ENCODE results near the gene NT5M. TPM values are rescaled to one million over a fixed set of nuclear protein-coding genes. Genes with fewer than 3 reads are reported as not detected.
"Not testable (repeated sequence)": the region's sequence is repeated elsewhere in the genome, so short reads cannot be mapped to it uniquely, and the experiment has no call there.

Gene NT5M
- total RNA-seq, 2 donors from 2014 or later: 6.5 to 11.8 TPM

GRCh38 chr17:17264430-17264829, 38.7 kb upstream of the NT5M start:
- no peak for DNase-seq
- Mint-ChIP-seq H3K9me3 (no peaks in the 10 kb centered on the region), H3K4me3 (no peak overlapping the region), H3K36me3 (ENCODE audit: low read depth) (peaks cover 69% of the 10 kb centered on the region), H3K27ac (no peak overlapping the region), H3K27me3 (ENCODE audit: insufficient read depth) (no peaks in the 10 kb centered on the region), H3K4me1 (no peaks in the 10 kb centered on the region)
- H3K4me1 ChIP-seq (ENCODE audit: control insufficient read depth, insufficient read depth, low read length): no peaks in the 10 kb centered on the region
- H3K27me3 ChIP-seq (ENCODE audit: control insufficient read depth, insufficient read depth, low read length, poor library complexity, severe bottlenecking): no peaks in the 10 kb centered on the region
- WGBS, 2 experiments (ENCODE audit: insufficient coverage in 1 of 2, insufficient read length in 1 of 2): 94 to 100% methylated on average over 1 to 2 of the region's 2 CpGs
- no peak overlapping the region for H3K9ac ChIP-seq (ENCODE audit: extremely low read depth, low read length, poor library complexity, severe bottlenecking)
- H3K36me3 ChIP-seq (ENCODE audit: control insufficient read depth, insufficient read depth, low read length): peaks cover 79% of the 10 kb centered on the region
- H3K27ac ChIP-seq (ENCODE audit: low read depth, low read length): no peak overlapping the region
- H3K4me3 ChIP-seq (ENCODE audit: low read length): no peak overlapping the region
- TF ChIP-seq CTCF (conservative IDR thresholded peaks at IDR 0.05): no peak
- peaks cover 9% of the 10 kb centered on the region for H3K9me3 ChIP-seq (ENCODE audit: control insufficient read depth, low read length)

GRCh38 chr17:17269926-17270773, 33.0 kb upstream of the NT5M start:
- H3K9me3 ChIP-seq (ENCODE audit: control insufficient read depth, low read length): peaks cover 9% of the 10 kb centered on the region
- peaks cover 85% of the 10 kb centered on the region for H3K36me3 ChIP-seq (ENCODE audit: control insufficient read depth, insufficient read depth, low read length)
- TF ChIP-seq CTCF (conservative IDR thresholded peaks at IDR 0.05): peak; percentile 83
- peaks cover 60% of the 10 kb centered on the region for H3K36me3 Mint-ChIP-seq (ENCODE audit: low read depth)
- H3K27me3 Mint-ChIP-seq (ENCODE audit: insufficient read depth): no peaks in the 10 kb centered on the region
- no peak overlapping the region for H3K9ac ChIP-seq (ENCODE audit: extremely low read depth, low read length, poor library complexity, severe bottlenecking)
- no peaks in the 10 kb centered on the region for H3K4me1 Mint-ChIP-seq
- no peaks in the 10 kb centered on the region for H3K9me3 Mint-ChIP-seq
- H3K4me3 ChIP-seq (ENCODE audit: low read length): no peak overlapping the region
- H3K4me1 ChIP-seq (ENCODE audit: control insufficient read depth, insufficient read depth, low read length): no peaks in the 10 kb centered on the region
- no peak overlapping the region for H3K27ac Mint-ChIP-seq
- peak; percentile 84 for DNase-seq
- H3K4me3 Mint-ChIP-seq: no peak overlapping the region
- 86 to 92% methylated on average over 5 to 9 of the region's 9 CpGs for WGBS, 2 experiments (ENCODE audit: insufficient coverage in 1 of 2, insufficient read length in 1 of 2)
- H3K27me3 ChIP-seq (ENCODE audit: control insufficient read depth, insufficient read depth, low read length, poor library complexity, severe bottlenecking): no peaks in the 10 kb centered on the region
- no peak overlapping the region for H3K27ac ChIP-seq (ENCODE audit: low read depth, low read length)

- TF ChIP-seq CTCF (conservative IDR thresholded peaks at IDR 0.05): no peak
- Histone ChIP-seq H3K27ac (ENCODE audit: low read depth, low read length) (no peak overlapping the region), H3K36me3 (ENCODE audit: control insufficient read depth, insufficient read depth, low read length) (peaks cover 52% of the 10 kb centered on the region), H3K9me3 (ENCODE audit: control insufficient read depth, low read length) (no peaks in the 10 kb centered on the region), H3K27me3 (ENCODE audit: control insufficient read depth, insufficient read depth, low read length, poor library complexity, severe bottlenecking) (no peaks in the 10 kb centered on the region), H3K9ac (ENCODE audit: extremely low read depth, low read length, poor library complexity, severe bottlenecking) (no peak overlapping the region), H3K4me1 (ENCODE audit: control insufficient read depth, insufficient read depth, low read length) (no peaks in the 10 kb centered on the region), H3K4me3 (ENCODE audit: low read length) (no peak overlapping the region)
- 96 to 100% methylated on average over 6 of the region's 6 CpGs for WGBS, 2 experiments (ENCODE audit: insufficient coverage in 1 of 2, insufficient read length in 1 of 2)
- peaks cover 5% of the 10 kb centered on the region for H3K4me1 Mint-ChIP-seq
- no peak overlapping the region for H3K4me3 Mint-ChIP-seq
- peaks cover 32% of the 10 kb centered on the region for H3K36me3 Mint-ChIP-seq (ENCODE audit: low read depth)
- H3K9me3 Mint-ChIP-seq: no peaks in the 10 kb centered on the region
- H3K27me3 Mint-ChIP-seq (ENCODE audit: insufficient read depth): no peaks in the 10 kb centered on the region
- peak overlapping the region; percentile 60 for H3K27ac Mint-ChIP-seq
- DNase-seq: peak; percentile 30
Measured at GRCh38 chr17:17275971-17276370, 27.2 kb upstream of the NT5M start.

GRCh38 chr17:17277431-17277830, 25.7 kb upstream of the NT5M start:
- not testable (repeated sequence) for H3K9me3 Mint-ChIP-seq; H3K4me3 ChIP-seq (ENCODE audit: low read length); H3K27me3 ChIP-seq (ENCODE audit: control insufficient read depth, insufficient read depth, low read length, poor library complexity, severe bottlenecking); H3K4me3 Mint-ChIP-seq; H3K9me3 ChIP-seq (ENCODE audit: control insufficient read depth, low read length); H3K4me1 ChIP-seq (ENCODE audit: control insufficient read depth, insufficient read depth, low read length); H3K27me3 Mint-ChIP-seq (ENCODE audit: insufficient read depth); H3K9ac ChIP-seq (ENCODE audit: extremely low read depth, low read length, poor library complexity, severe bottlenecking); H3K27ac Mint-ChIP-seq; H3K4me1 Mint-ChIP-seq; H3K27ac ChIP-seq (ENCODE audit: low read depth, low read length)
- H3K36me3 Mint-ChIP-seq (ENCODE audit: low read depth): peaks cover 28% of the 10 kb centered on the region
- peaks cover 46% of the 10 kb centered on the region for H3K36me3 ChIP-seq (ENCODE audit: control insufficient read depth, insufficient read depth, low read length)
- WGBS, 2 experiments (ENCODE audit: insufficient coverage in 1 of 2, insufficient read length in 1 of 2): 82 to 97% methylated on average over 3 to 5 of the region's 5 CpGs
- peak; percentile 28 for DNase-seq
